ENCODE data around the gene DNM3.
A peak's percentile ranks its signal among the peaks of the same experiment; 100 is the strongest.

DNM3 gene

GRCh38 chr1:171984850-171985485 is 143.7 kb downstream of the DNM3 start:
- DNase-seq: peak; percentile 67

GRCh38 chr1:171985639-171986038 is 144.3 kb downstream of the DNM3 start:
- peak; percentile 26 for DNase-seq

GRCh38 chr1:171988243-171988885 is 147.1 kb downstream of the DNM3 start:
- DNase-seq: peak; percentile 25

GRCh38 chr1:171990371-171990770 is 149.1 kb downstream of the DNM3 start:
- no peak for DNase-seq

GRCh38 chr1:171994293-171994692 is 153.0 kb downstream of the DNM3 start:
- no peak for DNase-seq

- no peak for DNase-seq
Observed at GRCh38 chr1:171995573-171995972, 154.3 kb downstream of the DNM3 start.

GRCh38 chr1:171997936-171998335 is 156.6 kb downstream of the DNM3 start:
- DNase-seq: no peak

- DNase-seq: no peak
Observed at GRCh38 chr1:171998711-171999110, 157.4 kb downstream of the DNM3 start.

- no peak for DNase-seq
Observed at GRCh38 chr1:171999756-172000155, 158.5 kb downstream of the DNM3 start.

GRCh38 chr1:172001288-172001687 is 160.0 kb downstream of the DNM3 start:
- DNase-seq: no peak

- DNase-seq: peak; percentile 70
Observed at GRCh38 chr1:172002725-172003345, 161.5 kb downstream of the DNM3 start.

- no peak for DNase-seq
Observed at GRCh38 chr1:172003766-172004530, 162.7 kb downstream of the DNM3 start.

GRCh38 chr1:172004671-172005070 is 163.4 kb downstream of the DNM3 start:
- DNase-seq: peak; percentile 56

GRCh38 chr1:172005856-172006255 is 164.6 kb downstream of the DNM3 start:
- no peak for DNase-seq

- DNase-seq: no peak
Observed at GRCh38 chr1:172006660-172007059, 165.4 kb downstream of the DNM3 start.

- DNase-seq: no peak
Observed at GRCh38 chr1:172018727-172019311, 177.5 kb downstream of the DNM3 start.

GRCh38 chr1:172019976-172020375 is 178.7 kb downstream of the DNM3 start:
- no peak for DNase-seq

- DNase-seq: peak; percentile 35
Observed at GRCh38 chr1:172024516-172024915, 183.2 kb downstream of the DNM3 start.

- peak; percentile 57 for DNase-seq
Observed at GRCh38 chr1:172024944-172025738, 183.8 kb downstream of the DNM3 start.

- DNase-seq: no peak
Observed at GRCh38 chr1:172040466-172040865, 199.2 kb downstream of the DNM3 start.

GRCh38 chr1:172041102-172041501 is 199.8 kb downstream of the DNM3 start:
- no peak for DNase-seq

- DNase-seq: peak; percentile 56
Observed at GRCh38 chr1:172041742-172042141, 200.4 kb downstream of the DNM3 start.

Data from NCI-H69 (cell line).